ENCODE data around the gene CORO2B. TPM values are rescaled to one million over a fixed set of nuclear protein-coding genes. Genes with fewer than 3 reads are reported as not detected.

CORO2B gene
- total and polyA plus RNA-seq, 9 of the 15 experiments (the other 6 are each of a cell fraction or from before 2014, with no cell fraction given) = not detected

GRCh38 chr15:68701886-68702285, 123.1 kb downstream of the CORO2B start (continued):
- TF ChIP-seq, protein P1, sequence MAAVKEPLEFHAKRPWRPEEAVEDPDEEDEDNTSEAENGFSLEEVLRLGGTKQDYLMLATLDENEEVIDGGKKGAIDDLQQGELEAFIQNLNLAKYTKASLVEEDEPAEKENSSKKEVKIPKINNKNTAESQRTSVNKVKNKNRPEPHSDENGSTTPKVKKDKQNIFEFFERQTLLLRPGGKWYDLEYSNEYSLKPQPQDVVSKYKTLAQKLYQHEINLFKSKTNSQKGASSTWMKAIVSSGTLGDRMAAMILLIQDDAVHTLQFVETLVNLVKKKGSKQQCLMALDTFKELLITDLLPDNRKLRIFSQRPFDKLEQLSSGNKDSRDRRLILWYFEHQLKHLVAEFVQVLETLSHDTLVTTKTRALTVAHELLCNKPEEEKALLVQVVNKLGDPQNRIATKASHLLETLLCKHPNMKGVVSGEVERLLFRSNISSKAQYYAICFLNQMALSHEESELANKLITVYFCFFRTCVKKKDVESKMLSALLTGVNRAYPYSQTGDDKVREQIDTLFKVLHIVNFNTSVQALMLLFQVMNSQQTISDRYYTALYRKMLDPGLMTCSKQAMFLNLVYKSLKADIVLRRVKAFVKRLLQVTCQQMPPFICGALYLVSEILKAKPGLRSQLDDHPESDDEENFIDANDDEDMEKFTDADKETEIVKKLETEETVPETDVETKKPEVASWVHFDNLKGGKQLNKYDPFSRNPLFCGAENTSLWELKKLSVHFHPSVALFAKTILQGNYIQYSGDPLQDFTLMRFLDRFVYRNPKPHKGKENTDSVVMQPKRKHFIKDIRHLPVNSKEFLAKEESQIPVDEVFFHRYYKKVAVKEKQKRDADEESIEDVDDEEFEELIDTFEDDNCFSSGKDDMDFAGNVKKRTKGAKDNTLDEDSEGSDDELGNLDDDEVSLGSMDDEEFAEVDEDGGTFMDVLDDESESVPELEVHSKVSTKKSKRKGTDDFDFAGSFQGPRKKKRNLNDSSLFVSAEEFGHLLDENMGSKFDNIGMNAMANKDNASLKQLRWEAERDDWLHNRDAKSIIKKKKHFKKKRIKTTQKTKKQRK (IDR thresholded peaks at IDR 0.05; ENCODE audit: borderline replicate concordance, low read depth, low read length) = no peak
- TF ChIP-seq, protein P2, sequence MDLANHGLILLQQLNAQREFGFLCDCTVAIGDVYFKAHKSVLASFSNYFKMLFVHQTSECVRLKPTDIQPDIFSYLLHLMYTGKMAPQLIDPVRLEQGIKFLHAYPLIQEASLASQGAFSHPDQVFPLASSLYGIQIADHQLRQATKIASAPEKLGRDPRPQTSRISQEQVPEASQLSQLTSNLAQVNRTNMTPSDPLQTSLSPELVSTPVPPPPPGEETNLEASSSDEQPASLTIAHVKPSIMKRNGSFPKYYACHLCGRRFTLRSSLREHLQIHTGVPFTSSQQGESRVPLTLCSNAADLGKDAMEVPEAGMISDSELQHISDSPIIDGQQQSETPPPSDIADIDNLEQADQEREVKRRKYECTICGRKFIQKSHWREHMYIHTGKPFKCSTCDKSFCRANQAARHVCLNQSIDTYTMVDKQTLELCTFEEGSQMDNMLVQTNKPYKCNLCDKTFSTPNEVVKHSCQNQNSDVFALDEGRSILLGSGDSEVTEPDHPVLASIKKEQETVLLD (IDR thresholded peaks at IDR 0.05) = no peak

GRCh38 chr15:68704496-68705021, 125.8 kb downstream of the CORO2B start:
- no TSS peak for BruUV-seq (replicated peaks)
- no peaks in the 10 kb centered on the region for H3K36me3 ChIP-seq (ENCODE audit: control insufficient read depth, insufficient read depth, low read length)
- H3K27me3 ChIP-seq (ENCODE audit: control insufficient read depth in 2 of 2, insufficient read depth in 2 of 2, low read length in 2 of 2) = peaks cover 2 to 32% of the 10 kb centered on the region in 2 experiments; a peak in 3 of 5 replicates
- H3K4me1 ChIP-seq (replicated peaks in 1 of 2; ENCODE audit: control insufficient read depth in 2 of 2, insufficient read depth in 2 of 2, low read length in 2 of 2) = no peaks in the 10 kb centered on the region; a peak in 2 of 5 replicates
- no peak overlapping the region for H3K4me3 ChIP-seq
- H3K9ac ChIP-seq (ENCODE audit: insufficient read depth in 1 of 2, low read depth in 2 of 2, low read length in 2 of 2) = no peak overlapping the region
- H3K9me3 ChIP-seq (replicated peaks; ENCODE audit: control insufficient read depth, insufficient read depth, low read depth, low read length) = no peaks in the 10 kb centered on the region
- ATAC-seq (peak; percentile 69), DNase-seq (ENCODE audit: extremely low read depth in 1 of 4, low spot score in 3 of 4) (peak; percentile 17 to 67 (median 40)), FAIRE-seq (peak; percentile 86)
- no peak overlapping the region for H3K27ac ChIP-seq (ENCODE audit: extremely low read depth, low read depth, low read length)
- POLR2A ChIA-PET = interaction anchor here (0.6 kb wide), 1 partner anchor 49 kb away, joined by 3 read pairs; no protein-coding TSS in a partner anchor
- H2AFZ ChIP-seq (ENCODE audit: low read depth, low read length) = 0 out of 2 replicates have a peak overlapping the region, but pooled peaks have one; percentile 4
- H3K9me1 ChIP-seq (ENCODE audit: control insufficient read depth, insufficient read depth, low read length) = no peaks in the 10 kb centered on the region
- intact Hi-C loops (cut with micrococcal nuclease) = no loop called here
- no peaks in the 10 kb centered on the region for H4K20me1 ChIP-seq (replicated peaks; ENCODE audit: control insufficient read depth, insufficient read depth, low read length)
- in situ Hi-C loops (cut with MboI) = no loop called here
- CTCF ChIA-PET (ENCODE audit: low intra/inter-chr PET ratio) = no interaction called here
- H3K79me2 ChIP-seq (ENCODE audit: control insufficient read depth, insufficient read depth, low read length) = no peaks in the 10 kb centered on the region
- 0% methylated on average over 6 of the region's 6 CpGs for WGBS (ENCODE audit: insufficient coverage, low coverage, missing lambda C conversion rate)
- H3K4me2 ChIP-seq (ENCODE audit: insufficient read depth, low read length) = peak overlapping the region; percentile 19; the same call in 1 of the 2 replicates
- TF ChIP-seq HNRNPH1 (optimal IDR thresholded peaks at IDR 0.05; ENCODE audit: low read depth, low read length) (no peak), MAZ (CRISPR knock-in tag; conservative IDR thresholded peaks at IDR 0.05 in 1 of 2, IDR thresholded peaks at IDR 0.05 in 1 of 2) (0 out of 4 replicates have a peak, but pooled peaks of 1 of the 2 experiments have one; percentile 29), SMAD4 (CRISPR knock-in tag; conservative IDR thresholded peaks at IDR 0.05) (peak; percentile 66), TEAD4 (IDR thresholded peaks at IDR 0.05; ENCODE audit: low read length) (peak; percentile 41; the same call in 1 of the 2 replicates), TEAD4 (CRISPR knock-in tag; IDR thresholded peaks at IDR 0.05; ENCODE audit: borderline replicate concordance) (no peak), NFE2L1 (tag; IDR thresholded peaks at IDR 0.05; ENCODE audit: borderline replicate concordance, low read depth) (no peak), PURB (CRISPR knock-in tag; IDR thresholded peaks at IDR 0.05; ENCODE audit: low read depth) (no peak), PTTG1 (tag; IDR thresholded peaks at IDR 0.05; ENCODE audit: low read depth) (no peak), NFIC (IDR thresholded peaks at IDR 0.05) (peak; percentile 13; the same call in 1 of the 2 replicates), NCOR1 (IDR thresholded peaks at IDR 0.05) (peak; percentile 71)
- TF ChIP-seq, protein P3, sequence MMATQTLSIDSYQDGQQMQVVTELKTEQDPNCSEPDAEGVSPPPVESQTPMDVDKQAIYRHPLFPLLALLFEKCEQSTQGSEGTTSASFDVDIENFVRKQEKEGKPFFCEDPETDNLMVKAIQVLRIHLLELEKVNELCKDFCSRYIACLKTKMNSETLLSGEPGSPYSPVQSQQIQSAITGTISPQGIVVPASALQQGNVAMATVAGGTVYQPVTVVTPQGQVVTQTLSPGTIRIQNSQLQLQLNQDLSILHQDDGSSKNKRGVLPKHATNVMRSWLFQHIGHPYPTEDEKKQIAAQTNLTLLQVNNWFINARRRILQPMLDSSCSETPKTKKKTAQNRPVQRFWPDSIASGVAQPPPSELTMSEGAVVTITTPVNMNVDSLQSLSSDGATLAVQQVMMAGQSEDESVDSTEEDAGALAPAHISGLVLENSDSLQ (IDR thresholded peaks at IDR 0.05) = peak; percentile 90

Measured in K562 (cell line).